ENCODE measurements around the gene BBS1. TPM values are rescaled to one million over a fixed set of nuclear protein-coding genes. Genes with fewer than 3 reads are reported as not detected.
"Not testable (repeated sequence)": the region's sequence is repeated elsewhere in the genome, so short reads cannot be mapped to it uniquely, and the experiment has no call there.

BBS1 gene
- total RNA-seq = 39.6 TPM

GRCh38 chr11:66510271-66510989 lies at the start of gene BBS1:
TSS of gene BBS1 (plus strand) at chr11:66510635. CDS start at chr11:66510660, 25 bp downstream.
- H3K4me3 ChIP-seq = peak within 1 kb of the TSS; percentile 67 to 87
- peak; percentile 30 to 89 for DNase-seq (ENCODE audit: low spot score in 2 of 2)
- peaks cover 0 to 11% of the 10 kb centered on the region in 2 donors for H3K36me3 ChIP-seq
- H3K27me3 ChIP-seq = no peaks in the 10 kb centered on the region
- H3K27ac ChIP-seq = peak within 1 kb of the TSS; percentile 39 to 63
- H3K4me1 ChIP-seq = peaks cover 0 to 12% of the 10 kb centered on the region in 2 donors
- TF ChIP-seq, protein P1, sequence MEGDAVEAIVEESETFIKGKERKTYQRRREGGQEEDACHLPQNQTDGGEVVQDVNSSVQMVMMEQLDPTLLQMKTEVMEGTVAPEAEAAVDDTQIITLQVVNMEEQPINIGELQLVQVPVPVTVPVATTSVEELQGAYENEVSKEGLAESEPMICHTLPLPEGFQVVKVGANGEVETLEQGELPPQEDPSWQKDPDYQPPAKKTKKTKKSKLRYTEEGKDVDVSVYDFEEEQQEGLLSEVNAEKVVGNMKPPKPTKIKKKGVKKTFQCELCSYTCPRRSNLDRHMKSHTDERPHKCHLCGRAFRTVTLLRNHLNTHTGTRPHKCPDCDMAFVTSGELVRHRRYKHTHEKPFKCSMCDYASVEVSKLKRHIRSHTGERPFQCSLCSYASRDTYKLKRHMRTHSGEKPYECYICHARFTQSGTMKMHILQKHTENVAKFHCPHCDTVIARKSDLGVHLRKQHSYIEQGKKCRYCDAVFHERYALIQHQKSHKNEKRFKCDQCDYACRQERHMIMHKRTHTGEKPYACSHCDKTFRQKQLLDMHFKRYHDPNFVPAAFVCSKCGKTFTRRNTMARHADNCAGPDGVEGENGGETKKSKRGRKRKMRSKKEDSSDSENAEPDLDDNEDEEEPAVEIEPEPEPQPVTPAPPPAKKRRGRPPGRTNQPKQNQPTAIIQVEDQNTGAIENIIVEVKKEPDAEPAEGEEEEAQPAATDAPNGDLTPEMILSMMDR (IDR thresholded peaks at IDR 0.05) = no peak
- H3K9me3 ChIP-seq = no peaks in the 10 kb centered on the region
- intact Hi-C loops (cut with DNase I) = loop anchor here (1.0 kb wide), 1 partner anchor 30 kb away; the partner anchor contains the start of gene DPP3

- Histone ChIP-seq H3K9me3 (no peaks in the 10 kb centered on the region), H3K36me3 (no peaks in the 10 kb centered on the region), H3K27me3 (no peaks in the 10 kb centered on the region), H3K4me3 (no peak overlapping the region), H3K27ac (no peak overlapping the region), H3K4me1 (peaks cover 3 to 7% of the 10 kb centered on the region in 2 donors)
- TF ChIP-seq, protein P1 (IDR thresholded peaks at IDR 0.05) = no peak
- intact Hi-C loops (cut with DNase I) = no loop called here
- no peak for DNase-seq (ENCODE audit: low spot score in 2 of 2)
These were observed 48.4 kb upstream of the BBS1 start for GRCh38 chr11:66462010-66462409.

DNA sequence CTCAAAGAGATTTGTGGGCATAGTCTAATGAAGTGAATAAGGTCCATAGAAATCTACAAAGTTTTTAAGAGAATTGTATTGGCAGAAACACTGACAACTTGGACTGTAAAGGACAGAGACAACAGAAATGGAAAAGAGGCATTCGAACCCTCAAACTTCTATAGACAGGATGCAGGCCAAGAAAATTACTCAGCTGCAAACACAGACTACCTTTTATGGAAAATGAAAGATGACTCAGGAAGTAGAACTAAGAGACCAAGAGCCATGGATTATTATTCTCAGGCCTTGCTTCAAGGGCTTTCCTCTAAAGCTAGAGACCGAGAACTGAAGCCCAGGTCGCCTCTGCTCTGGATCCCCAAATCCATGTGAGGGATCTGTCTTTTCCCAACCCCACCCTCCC lies 47.5 kb upstream of the BBS1 start:
- Histone ChIP-seq H3K27me3 (no peaks in the 10 kb centered on the region), H3K27ac (no peak overlapping the region), H3K36me3 (no peaks in the 10 kb centered on the region), H3K4me1 (peaks cover 10 to 13% of the 10 kb centered on the region in 2 donors), H3K9me3 (no peaks in the 10 kb centered on the region), H3K4me3 (no peak overlapping the region)
- TF ChIP-seq, protein P1 (IDR thresholded peaks at IDR 0.05) = no peak
- intact Hi-C loops (cut with DNase I) = no loop called here
- no peak for DNase-seq (ENCODE audit: low spot score in 2 of 2)

DNA sequence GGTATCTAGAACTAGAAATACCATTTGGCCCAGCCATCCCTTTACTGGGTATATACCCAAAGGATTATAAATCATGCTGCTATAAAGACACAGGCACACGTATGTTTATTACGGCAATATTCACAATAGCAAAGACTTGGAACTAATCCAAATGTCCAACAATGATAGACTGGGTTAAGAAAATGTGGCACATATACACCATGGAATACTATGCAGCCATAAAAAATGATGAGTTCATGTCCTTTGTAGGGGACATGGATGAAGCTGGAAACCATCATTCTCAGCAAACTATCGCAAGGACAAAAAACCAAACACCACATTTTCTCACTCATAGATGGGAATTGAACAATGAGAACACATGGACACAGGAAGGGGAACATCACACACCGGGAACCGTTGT lies 46.3 kb upstream of the BBS1 start:
- intact Hi-C loops (cut with DNase I) = not testable (repeated sequence)

DNA sequence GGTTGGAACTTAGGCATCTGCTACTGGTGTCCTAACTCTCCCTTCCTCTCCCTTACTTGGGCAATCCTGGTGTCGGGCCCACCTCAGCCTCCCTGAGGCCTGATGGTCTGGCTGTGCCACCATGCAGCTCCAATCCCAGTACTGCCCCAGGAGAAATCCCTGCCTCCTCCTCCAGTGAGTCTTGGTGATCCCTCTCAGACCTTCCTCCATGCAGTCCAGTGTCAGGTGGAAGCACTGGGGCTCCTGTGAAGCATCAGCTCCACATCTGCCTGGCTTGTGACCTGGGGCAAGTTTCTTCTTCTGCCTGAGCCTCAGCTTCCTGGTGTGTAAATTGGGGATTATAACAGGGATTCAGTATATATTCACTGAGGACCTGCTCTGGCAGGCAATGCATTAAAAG lies 45.5 kb upstream of the BBS1 start:
- Histone ChIP-seq H3K36me3 (no peaks in the 10 kb centered on the region), H3K4me3 (no peak overlapping the region), H3K4me1 (peaks cover 10 to 14% of the 10 kb centered on the region in 2 donors), H3K9me3 (no peaks in the 10 kb centered on the region), H3K27ac (no peak overlapping the region), H3K27me3 (no peaks in the 10 kb centered on the region)
- TF ChIP-seq, protein P1 (IDR thresholded peaks at IDR 0.05) = no peak
- DNase-seq (ENCODE audit: low spot score in 2 of 2) = no peak
- intact Hi-C loops (cut with DNase I) = loop anchor here (5.0 kb wide), 1 partner anchor 377 kb away; the partner anchor contains the start of gene RCE1

More for the DNA sequence above, 46.3 kb upstream of the BBS1 start:
- not testable (repeated sequence) for H3K27ac ChIP-seq; H3K4me3 ChIP-seq; H3K9me3 ChIP-seq; DNase-seq (ENCODE audit: low spot score in 2 of 2); H3K27me3 ChIP-seq; H3K36me3 ChIP-seq
- peaks cover 10 to 14% of the 10 kb centered on the region in 2 donors for H3K4me1 ChIP-seq

Data from ascending aorta (tissue), 2 donors.